ENCODE results near the gene CDCA4. TPM values are rescaled to one million over a fixed set of nuclear protein-coding genes. Genes with fewer than 3 reads are reported as not detected.

CDCA4 gene
- polyA plus RNA-seq, 2 of the 4 experiments (the other 2 are of a cell fraction) = 24.2 to 26.9 TPM

- H3K4me1 ChIP-seq = no peaks in the 10 kb centered on the region
- TF ChIP-seq JUN (IDR thresholded peaks at IDR 0.05) (no peak), POLR2AphosphoS2 (conservative IDR thresholded peaks at IDR 0.05; ENCODE audit: low read length) (no peak), EHMT2 (IDR thresholded peaks at IDR 0.05; ENCODE audit: low read depth) (no peak), POLR2A (IDR thresholded peaks at IDR 0.05; ENCODE audit: low read length) (no peak), HOXB13 (CRISPR knock-in tag; IDR thresholded peaks at IDR 0.05; ENCODE audit: low read depth) (no peak), RNF2 (IDR thresholded peaks at IDR 0.05; ENCODE audit: borderline replicate concordance, low read depth) (no peak), PHF8 (IDR thresholded peaks at IDR 0.05; ENCODE audit: borderline replicate concordance, low read depth) (no peak), ZC3H11A (IDR thresholded peaks at IDR 0.05) (no peak), PBX3 (IDR thresholded peaks at IDR 0.05) (no peak), TP53 (CRISPR knock-in tag; IDR thresholded peaks at IDR 0.05) (no peak), SMC3 (IDR thresholded peaks at IDR 0.05) (no peak), TFCP2L1 (CRISPR knock-in tag; IDR thresholded peaks at IDR 0.05) (no peak), CBX2 (IDR thresholded peaks at IDR 0.05; ENCODE audit: borderline replicate concordance, low read depth) (no peak), CEBPB (IDR thresholded peaks at IDR 0.05) (no peak), ZSCAN20 (CRISPR knock-in tag; IDR thresholded peaks at IDR 0.05) (no peak), SREBF2 (IDR thresholded peaks at IDR 0.05) (no peak)
- ATAC-seq = no peak
- no peak overlapping the region for H3K4me2 ChIP-seq
- H3K9me3 ChIP-seq = peaks cover 8% of the 10 kb centered on the region; the same call in 1 of the 3 replicates
- WGBS (ENCODE audit: missing lambda C conversion rate) = 80% methylated on average over 5 of the region's 5 CpGs
- ChIA-PET POLR2A (no interaction called here), CTCF (interaction anchor here (3.8 to 4.0 kb wide), 3 partner anchors 16 to 49 kb away, joined by 23 to 40 read pairs (median 28); no protein-coding TSS in a partner anchor)
- no peak for FAIRE-seq
- no peak for DNase-seq (ENCODE audit: low read depth in 1 of 2, low spot score in 1 of 2)
- no peak overlapping the region for H3K27ac ChIP-seq
- no peak overlapping the region for H3K4me3 ChIP-seq
Measured at GRCh38 chr14:104996032-104996431, 24.9 kb downstream of the CDCA4 start.

GRCh38 chr14:104994978-104995377, 25.9 kb downstream of the CDCA4 start:
- no peak for DNase-seq (ENCODE audit: low read depth in 1 of 2, low spot score in 1 of 2)
- WGBS (ENCODE audit: missing lambda C conversion rate) = 85% methylated on average over 4 of the region's 6 CpGs
- Histone ChIP-seq H3K9me3 (peaks cover 8% of the 10 kb centered on the region; the same call in 1 of the 3 replicates), H3K4me2 (no peak overlapping the region), H3K4me1 (no peaks in the 10 kb centered on the region), H3K4me3 (no peak overlapping the region), H3K27ac (no peak overlapping the region)
- TF ChIP-seq MAX (IDR thresholded peaks at IDR 0.05) (no peak), KDM5A (IDR thresholded peaks at IDR 0.05) (no peak), RAD21 (conservative IDR thresholded peaks at IDR 0.05 in 1 of 2, IDR thresholded peaks at IDR 0.05 in 1 of 2) (no peak), HOXB13 (CRISPR knock-in tag; IDR thresholded peaks at IDR 0.05; ENCODE audit: low read depth) (no peak), USF2 (IDR thresholded peaks at IDR 0.05) (no peak), REST (IDR thresholded peaks at IDR 0.05) (no peak), ZSCAN20 (CRISPR knock-in tag; IDR thresholded peaks at IDR 0.05) (no peak), HOXB5 (CRISPR knock-in tag; IDR thresholded peaks at IDR 0.05) (no peak), FOSB (CRISPR knock-in tag; IDR thresholded peaks at IDR 0.05) (no peak), EHF (CRISPR knock-in tag; IDR thresholded peaks at IDR 0.05) (no peak), MYC (IDR thresholded peaks at IDR 0.05; ENCODE audit: borderline replicate concordance, low read length) (no peak), RCOR1 (IDR thresholded peaks at IDR 0.05; ENCODE audit: low read depth, low read length) (no peak), PHF8 (IDR thresholded peaks at IDR 0.05; ENCODE audit: borderline replicate concordance, low read depth) (no peak), HOXA7 (CRISPR knock-in tag; IDR thresholded peaks at IDR 0.05) (no peak), ZFP36 (IDR thresholded peaks at IDR 0.05; ENCODE audit: borderline replicate concordance, partially characterized antibody) (no peak), BHLHE40 (IDR thresholded peaks at IDR 0.05; ENCODE audit: low read depth, low read length) (no peak)
- no peak for ATAC-seq
- no peak for FAIRE-seq
- ChIA-PET CTCF (interaction anchor here (1.0 to 4.0 kb wide), 7 partner anchors 9 to 50 kb away, joined by 5 to 40 read pairs (median 17); partner anchors contain the start of gene CLBA1), POLR2A (no interaction called here)

Data from A549 (cell line).